Common myeloid progenitor, CD34-positive (primary cell): Measurements from ENCODE around the gene GALNT1.

ENCODE experiments used
- CTCF ChIA-PET: fragments of 350-600 bp; sonication (Branson Sonifier 250); formaldehyde crosslinking; loops from one replicate; lab custom pipeline; 2021; ENCODE audit warnings: antibody characterized with exemption; lab: Charles Lee
- POLR2A ChIA-PET: fragments of 350-600 bp; sonication (Branson Sonifier 250); formaldehyde crosslinking; loops from one replicate; lab custom pipeline; 2021; ENCODE audit warnings: antibody characterized with exemption; lab: Charles Lee
- DNase-seq, 3 donors: peaks; one replicate each; pipeline versions ENCODE4 v3.0.0 to v3.0.0-alpha.2; 2013
- H3K27ac ChIP-seq, 2 experiments: 1 replicate in 1 of 2; 2 replicates in 1 of 2; pipeline ENCODE4 v1.7.0; 2013; ENCODE audit warnings: inconsistent platforms in 2 of 2, low read length in 2 of 2, mild to moderate bottlenecking in 2 of 2, low read depth in 1 of 2, moderate library complexity in 1 of 2; ENCODE audit not compliant: severe bottlenecking in 2 of 2, insufficient read depth in 1 of 2, poor library complexity in 1 of 2
- H3K27me3 ChIP-seq, 5 experiments: replicated peaks in 2 of 5; 1 replicate in 3 of 5; 2 replicates in 2 of 5; pipeline versions ENCODE4 v1.6.1 to v1.7.0; 2013; ENCODE audit warnings: low read length in 4 of 5, mild to moderate bottlenecking in 2 of 5, moderate library complexity in 2 of 5, inconsistent platforms in 1 of 5; ENCODE audit not compliant: insufficient read depth in 5 of 5, control insufficient read depth in 4 of 5
- H3K36me3 ChIP-seq, 4 experiments: 1 replicate in 2 of 4; 2 replicates in 2 of 4; pipeline versions ENCODE4 v1.6.1 to v1.7.0; 2013; ENCODE audit warnings: low read length in 3 of 4, control low read depth in 1 of 4, mild to moderate bottlenecking in 1 of 4; ENCODE audit not compliant: control insufficient read depth in 4 of 4, insufficient read depth in 4 of 4
- H3K4me1 ChIP-seq, 4 experiments: 1 replicate in 3 of 4; 2 replicates in 1 of 4; pipeline versions ENCODE4 v1.6.1 to v1.7.1; 2013; ENCODE audit warnings: low read length in 3 of 4, mild to moderate bottlenecking in 3 of 4, control low read depth in 1 of 4, inconsistent platforms in 1 of 4, moderate library complexity in 1 of 4; ENCODE audit not compliant: control insufficient read depth in 4 of 4, insufficient read depth in 4 of 4; ENCODE audit errors: control extremely low read depth in 1 of 4
- H3K4me3 ChIP-seq, 7 experiments: 1 replicate in 4 of 7; 2 replicates in 3 of 7; pipeline versions ENCODE4 v1.5.1 to v1.7.0; 2013; ENCODE audit warnings: mild to moderate bottlenecking in 7 of 7, low read length in 6 of 7, moderate library complexity in 6 of 7, inconsistent platforms in 2 of 7, low read depth in 2 of 7, control low read depth in 1 of 7; ENCODE audit not compliant: insufficient read depth in 4 of 7, control insufficient read depth in 1 of 7; ENCODE audit errors: extremely low read depth in 1 of 7
- H3K9me3 ChIP-seq, 5 experiments: 1 replicate in 4 of 5; 2 replicates in 1 of 5; pipeline versions ENCODE4 v1.6.1 to v1.7.1; 2013; ENCODE audit warnings: low read length in 4 of 5, mild to moderate bottlenecking in 2 of 5, inconsistent platforms in 1 of 5, low read depth in 1 of 5, moderate library complexity in 1 of 5; ENCODE audit not compliant: control insufficient read depth in 4 of 5, insufficient read depth in 2 of 5; ENCODE audit errors: control extremely low read depth in 1 of 5
- WGBS: methylation state at CpG from one replicate; pipeline ENCODE4 v1.1.5; 2013; ENCODE audit not compliant: insufficient coverage; 5-methylcytosine and 5-hydroxymethylcytosine counted together

GALNT1 gene

DNA sequence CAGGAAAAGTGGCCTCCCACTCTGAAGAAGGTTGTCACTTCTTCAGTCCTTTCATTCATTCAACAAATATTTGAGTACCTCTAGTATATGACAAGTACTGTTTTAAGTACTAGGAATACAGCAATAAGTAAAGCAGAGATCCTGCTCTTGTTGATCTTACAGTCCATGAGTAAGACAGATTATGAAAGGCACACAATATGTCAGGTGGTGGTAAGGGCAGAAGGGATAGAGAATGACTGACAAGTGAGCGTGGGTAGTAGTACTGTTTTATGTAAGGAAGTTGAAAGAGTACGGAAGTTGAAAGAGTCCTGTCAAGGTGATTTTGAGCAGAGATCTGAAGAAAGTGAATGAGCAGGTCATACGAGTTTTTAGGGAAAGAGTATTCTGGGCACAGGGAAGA is 111.3 kb downstream of the GALNT1 start:
- peaks cover 12 to 54% (median 35%) of the 10 kb centered on the region in 4 experiments for H3K36me3 ChIP-seq
- H3K4me1 ChIP-seq, result no peaks in the 10 kb centered on the region
- H3K27ac ChIP-seq, result no peak overlapping the region
- CTCF ChIA-PET, result no interaction called here
- DNase-seq, result no peak
- WGBS, result 95% methylated on average over 3 of the region's 3 CpGs
- H3K4me3 ChIP-seq, result no peak overlapping the region
- POLR2A ChIA-PET, result no interaction called here
- H3K9me3 ChIP-seq, result no peaks in the 10 kb centered on the region
- H3K27me3 ChIP-seq, result no peaks in the 10 kb centered on the region

DNA sequence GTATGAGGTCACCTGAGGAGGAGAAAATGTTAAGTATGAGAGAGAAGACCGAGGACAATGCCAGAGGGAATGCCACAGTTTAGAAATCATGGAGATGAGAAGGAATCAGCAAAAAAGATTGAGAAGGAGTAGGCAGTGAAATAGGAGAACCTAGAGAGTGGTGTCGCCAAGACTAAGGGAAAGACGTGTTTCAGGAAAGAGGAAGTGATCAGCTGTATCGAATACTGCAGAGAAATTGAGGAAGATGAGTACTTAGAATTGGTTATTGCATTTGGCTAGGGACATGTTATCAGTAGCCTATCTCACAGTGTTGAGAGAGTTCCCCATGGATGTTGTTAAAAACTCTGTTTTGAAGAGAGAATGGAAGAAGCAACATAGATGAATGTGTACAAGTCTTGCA is 112.3 kb downstream of the GALNT1 start:
- Histone ChIP-seq H3K27me3 (no peaks in the 10 kb centered on the region), H3K36me3 (peaks cover 14 to 53% (median 34%) of the 10 kb centered on the region in 4 experiments), H3K27ac (no peak overlapping the region), H3K4me3 (no peak overlapping the region), H3K9me3 (no peaks in the 10 kb centered on the region), H3K4me1 (no peaks in the 10 kb centered on the region)
- ChIA-PET CTCF (no interaction called here), POLR2A (no interaction called here)
- DNase-seq, result peak in 1 of 3 donors; percentile 12
- WGBS, result 71% methylated on average over 4 of the region's 4 CpGs

GRCh38 chr18:35694808-35695207 is 113.3 kb downstream of the GALNT1 start:
- peaks cover 14 to 57% (median 36%) of the 10 kb centered on the region in 4 experiments for H3K36me3 ChIP-seq
- no peak for DNase-seq
- WGBS, result 100% methylated on average over 1 of the region's 2 CpGs
- H3K27ac ChIP-seq, result no peak overlapping the region
- no peaks in the 10 kb centered on the region for H3K9me3 ChIP-seq
- CTCF ChIA-PET, result no interaction called here
- H3K27me3 ChIP-seq, result no peaks in the 10 kb centered on the region
- POLR2A ChIA-PET, result no interaction called here
- no peak overlapping the region for H3K4me3 ChIP-seq
- no peaks in the 10 kb centered on the region for H3K4me1 ChIP-seq

DNA sequence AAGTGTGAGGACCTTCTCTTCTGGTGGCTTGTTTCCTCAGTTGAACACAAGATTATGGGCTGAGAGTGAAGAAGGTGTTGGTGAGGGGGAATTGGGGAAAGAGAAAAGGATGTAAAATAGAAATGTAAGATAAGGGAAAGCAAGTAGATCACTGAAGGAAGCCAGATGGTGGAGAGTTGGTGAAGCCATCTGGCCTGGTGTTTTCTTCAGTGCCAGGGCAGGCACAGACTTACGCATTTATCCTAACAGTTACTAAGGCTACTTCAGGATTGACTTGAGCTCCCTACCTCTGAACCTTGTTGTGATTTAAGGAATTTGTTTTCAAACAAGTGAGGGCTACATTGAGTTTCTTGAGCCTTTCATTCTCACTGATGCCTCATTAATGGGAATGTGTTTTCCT is 113.8 kb downstream of the GALNT1 start:
- WGBS, result 100% methylated on average over 1 of the region's 1 CpG

DNA sequence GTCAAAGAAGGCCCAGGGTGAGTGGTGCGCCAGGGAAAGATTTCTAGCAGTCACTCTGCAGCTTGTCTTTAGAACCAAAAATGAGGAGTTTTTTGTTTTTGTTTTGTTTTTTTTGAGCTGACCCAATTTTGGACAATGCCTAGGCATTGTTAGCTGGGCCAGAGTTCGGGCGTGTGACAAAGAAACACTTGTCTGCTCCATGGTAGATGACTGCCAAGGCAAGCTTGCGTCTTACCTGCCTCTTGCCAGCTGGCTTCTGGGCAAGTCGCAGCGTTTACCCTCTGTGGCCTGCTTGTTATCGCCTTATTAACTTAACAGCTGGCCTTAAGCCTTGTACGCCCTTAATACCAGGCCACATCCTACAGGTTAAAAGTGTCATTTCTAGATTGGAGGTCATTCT is 114.3 kb downstream of the GALNT1 start:
- CTCF ChIA-PET, result interaction anchor here (1.3 kb wide), 1 partner anchor 10 kb away, joined by 3 read pairs; no protein-coding TSS in a partner anchor
- no peaks in the 10 kb centered on the region for H3K27me3 ChIP-seq
- H3K36me3 ChIP-seq, result peaks cover 18 to 55% (median 38%) of the 10 kb centered on the region in 4 experiments
- no peak for DNase-seq
- WGBS, result 86% methylated on average over 8 of the region's 8 CpGs
- no peaks in the 10 kb centered on the region for H3K4me1 ChIP-seq
- no peak overlapping the region for H3K4me3 ChIP-seq
- no peak overlapping the region for H3K27ac ChIP-seq
- no peaks in the 10 kb centered on the region for H3K9me3 ChIP-seq
- POLR2A ChIA-PET, result no interaction called here

More for the DNA sequence above, 113.8 kb downstream of the GALNT1 start:
- Histone ChIP-seq H3K4me1 (no peaks in the 10 kb centered on the region), H3K9me3 (no peaks in the 10 kb centered on the region), H3K27ac (no peak overlapping the region), H3K27me3 (no peaks in the 10 kb centered on the region), H3K4me3 (no peak overlapping the region), H3K36me3 (peaks cover 18 to 58% (median 38%) of the 10 kb centered on the region in 4 experiments)
- POLR2A ChIA-PET, result no interaction called here
- CTCF ChIA-PET, result no interaction called here
- no peak for DNase-seq

GRCh38 chr18:35696307-35696706 is 114.8 kb downstream of the GALNT1 start:
- Histone ChIP-seq H3K27me3 (no peaks in the 10 kb centered on the region), H3K4me3 (no peak overlapping the region), H3K4me1 (no peaks in the 10 kb centered on the region), H3K9me3 (no peaks in the 10 kb centered on the region), H3K27ac (no peak overlapping the region), H3K36me3 (peaks cover 17 to 50% (median 36%) of the 10 kb centered on the region in 4 experiments)
- ChIA-PET POLR2A (no interaction called here), CTCF (interaction anchor here (0.7 to 1.3 kb wide), 2 partner anchors 9 to 18 kb away, joined by 3 read pairs; no protein-coding TSS in a partner anchor)
- no peak for DNase-seq
- no CpG with 5 or more reads among the region's 3 CpGs for WGBS

GRCh38 chr18:35697869-35698268 is 116.3 kb downstream of the GALNT1 start:
- no peaks in the 10 kb centered on the region for H3K4me1 ChIP-seq
- ChIA-PET CTCF (no interaction called here), POLR2A (no interaction called here)
- H3K27me3 ChIP-seq, result no peaks in the 10 kb centered on the region
- DNase-seq, result no peak
- no peak overlapping the region for H3K4me3 ChIP-seq
- no peaks in the 10 kb centered on the region for H3K9me3 ChIP-seq
- H3K36me3 ChIP-seq, result peaks cover 13 to 40% (median 31%) of the 10 kb centered on the region in 4 experiments
- no peak overlapping the region for H3K27ac ChIP-seq
- 97% methylated on average over 6 of the region's 7 CpGs for WGBS
